ENCODE data around the gene AUNIP.

DNA sequence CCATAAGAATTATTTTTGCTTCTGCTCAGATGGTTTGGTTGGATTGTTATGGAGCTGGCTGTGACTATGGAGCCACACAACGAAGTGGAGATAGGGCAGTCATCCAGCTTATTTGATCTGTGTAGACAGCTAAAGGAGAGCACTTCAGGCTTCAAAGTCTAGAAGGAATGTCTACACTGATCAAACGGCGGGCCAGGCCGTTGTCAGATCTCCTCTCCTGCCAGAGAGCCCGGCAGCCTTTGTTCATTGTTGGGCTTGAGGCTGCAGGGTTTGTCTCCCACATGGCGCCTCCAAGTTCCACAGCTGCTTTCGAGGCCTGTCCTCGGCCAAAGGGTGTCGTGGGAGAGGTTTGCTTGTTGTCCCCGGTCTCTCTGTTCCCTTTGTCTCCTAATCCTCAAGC, 49.8 kb upstream of the AUNIP start:
- TF ChIP-seq, protein P1, sequence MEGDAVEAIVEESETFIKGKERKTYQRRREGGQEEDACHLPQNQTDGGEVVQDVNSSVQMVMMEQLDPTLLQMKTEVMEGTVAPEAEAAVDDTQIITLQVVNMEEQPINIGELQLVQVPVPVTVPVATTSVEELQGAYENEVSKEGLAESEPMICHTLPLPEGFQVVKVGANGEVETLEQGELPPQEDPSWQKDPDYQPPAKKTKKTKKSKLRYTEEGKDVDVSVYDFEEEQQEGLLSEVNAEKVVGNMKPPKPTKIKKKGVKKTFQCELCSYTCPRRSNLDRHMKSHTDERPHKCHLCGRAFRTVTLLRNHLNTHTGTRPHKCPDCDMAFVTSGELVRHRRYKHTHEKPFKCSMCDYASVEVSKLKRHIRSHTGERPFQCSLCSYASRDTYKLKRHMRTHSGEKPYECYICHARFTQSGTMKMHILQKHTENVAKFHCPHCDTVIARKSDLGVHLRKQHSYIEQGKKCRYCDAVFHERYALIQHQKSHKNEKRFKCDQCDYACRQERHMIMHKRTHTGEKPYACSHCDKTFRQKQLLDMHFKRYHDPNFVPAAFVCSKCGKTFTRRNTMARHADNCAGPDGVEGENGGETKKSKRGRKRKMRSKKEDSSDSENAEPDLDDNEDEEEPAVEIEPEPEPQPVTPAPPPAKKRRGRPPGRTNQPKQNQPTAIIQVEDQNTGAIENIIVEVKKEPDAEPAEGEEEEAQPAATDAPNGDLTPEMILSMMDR (IDR thresholded peaks at IDR 0.05; ENCODE audit: borderline replicate concordance, extremely low read depth, low read length, poor library complexity, severe bottlenecking): no peak
- TF ChIP-seq EZH2 (IDR thresholded peaks at IDR 0.05; ENCODE audit: borderline replicate concordance, low read depth, low read length, severe bottlenecking): no peak
